IMR-90 (cell line): Measurements from ENCODE around the gene TMEM129. TPM values are rescaled to one million over a fixed set of nuclear protein-coding genes. Genes with fewer than 3 reads are reported as not detected.

Experiments
- ATAC-seq: fragments of 200-7000 bp; cut with Tn5 transposase; 2 replicates; pipeline ENCODE4 v1.9.1; 2020; ENCODE audit warnings: low read depth, mild to moderate bottlenecking, moderate library complexity
- BruUV-seq: library from RNA; stranded (reverse); fragments of 400-500 nt; replicated peaks from 2 replicates; lab custom pipeline; 2021; lab: Mats Ljungman, UMichigan
- CTCF ChIA-PET: fragments of 300-600 bp; formaldehyde crosslinking; extraction: SDS; loops from one replicate; lab custom pipeline; 2021; ENCODE audit warnings: antibody characterized with exemption; lab: Yijun Ruan, JAX
- POLR2A ChIA-PET: fragments of 300-600 bp; sonication (Branson Sonifier 250); formaldehyde crosslinking; loops from one replicate; lab custom pipeline; 2022; ENCODE audit warnings: antibody characterized with exemption; ENCODE audit not compliant: unreplicated experiment; lab: Charles Lee
- DNase-seq: peaks from one replicate; pipeline ENCODE4 v3.0.0; 2013
- H2AFZ ChIP-seq: replicated peaks from 2 replicates; pipeline ENCODE3; 2013; ENCODE audit warnings: low read length, mild to moderate bottlenecking; ENCODE audit not compliant: poor library complexity
- H2AK5ac ChIP-seq: 2 replicates; pipeline ENCODE4 v1.6.1; 2013; ENCODE audit warnings: low read depth, low read length, inconsistent platforms
- H2AK9ac ChIP-seq: replicated peaks from 2 replicates; pipeline ENCODE3; 2013; ENCODE audit warnings: mild to moderate bottlenecking, low read depth, low read length, moderate library complexity; ENCODE audit not compliant: poor library complexity
- H2BK120ac ChIP-seq: 2 replicates; pipeline ENCODE4 v1.6.1; 2013; ENCODE audit warnings: low read depth, low read length, inconsistent platforms
- H2BK15ac ChIP-seq: 3 replicates; pipeline ENCODE4 v1.6.1; 2013; ENCODE audit warnings: low read depth, low read length, inconsistent platforms
- H2BK20ac ChIP-seq: 2 replicates; pipeline ENCODE4 v1.6.1; 2013; ENCODE audit warnings: low read depth, mild to moderate bottlenecking, inconsistent platforms, low read length, moderate library complexity
- H2BK5ac ChIP-seq: 2 replicates; pipeline ENCODE4 v1.6.1; 2013; ENCODE audit warnings: mild to moderate bottlenecking, low read depth, low read length, inconsistent platforms; ENCODE audit not compliant: poor library complexity, severe bottlenecking
- H3K14ac ChIP-seq: replicated peaks from 2 replicates; pipeline ENCODE4 v1.6.1; 2013; ENCODE audit warnings: low read depth, low read length, inconsistent platforms
- H3K18ac ChIP-seq: 2 replicates; pipeline ENCODE4 v1.6.1; 2013; ENCODE audit warnings: low read depth, low read length, control low read depth
- H3K23ac ChIP-seq: 2 replicates; pipeline ENCODE4 v1.6.1; 2013; ENCODE audit warnings: low read depth, low read length, inconsistent platforms
- H3K27ac ChIP-seq: 2 replicates; pipeline ENCODE4 v1.5.1; 2013; ENCODE audit warnings: mild to moderate bottlenecking, control low read depth, low read length; ENCODE audit not compliant: insufficient read depth
- H3K27me3 ChIP-seq: 2 replicates; pipeline ENCODE4 v1.6.1; 2013; ENCODE audit warnings: low read length; ENCODE audit not compliant: control insufficient read depth, insufficient read depth
- H3K36me3 ChIP-seq: 2 replicates; pipeline ENCODE4 v1.6.1; 2013; ENCODE audit warnings: low read length, mixed read lengths; ENCODE audit not compliant: control insufficient read depth, insufficient read depth
- H3K4ac ChIP-seq: 2 replicates; pipeline ENCODE4 v1.6.1; 2013; ENCODE audit warnings: low read depth, low read length, inconsistent platforms
- H3K4me1 ChIP-seq: 2 replicates; pipeline ENCODE4 v1.6.1; 2013; ENCODE audit warnings: low read length, mixed read lengths; ENCODE audit not compliant: control insufficient read depth, insufficient read depth
- H3K4me2 ChIP-seq: 2 replicates; pipeline ENCODE4 v1.6.1; 2013; ENCODE audit warnings: low read depth, mild to moderate bottlenecking, control low read depth, low read length, moderate library complexity
- H3K4me3 ChIP-seq: 2 replicates; pipeline ENCODE4 v1.5.1; 2013; ENCODE audit warnings: low read depth, mild to moderate bottlenecking, control low read depth, low read length, moderate library complexity; ENCODE audit not compliant: insufficient read depth
- H3K56ac ChIP-seq: 2 replicates; pipeline ENCODE4 v1.6.1; 2013; ENCODE audit warnings: low read length, inconsistent platforms; ENCODE audit not compliant: insufficient read depth; ENCODE audit errors: extremely low read depth
- H3K79me1 ChIP-seq, 2 experiments: 2 replicates each; pipeline ENCODE4 v1.6.1; 2013; ENCODE audit warnings: low read length in 2 of 2, inconsistent platforms in 1 of 2, low read depth in 1 of 2
- H3K9ac ChIP-seq: 2 replicates; pipeline ENCODE4 v1.6.1; 2013; ENCODE audit warnings: low read depth, low read length, control low read depth
- H3K9me1 ChIP-seq: 2 replicates; pipeline ENCODE4 v1.6.1; 2013; ENCODE audit warnings: low read length, inconsistent platforms; ENCODE audit not compliant: insufficient read depth
- H3K9me3 ChIP-seq: 2 replicates; pipeline ENCODE4 v1.6.1; 2013; ENCODE audit warnings: low read length; ENCODE audit not compliant: control insufficient read depth, insufficient read depth
- H4K20me1 ChIP-seq: 2 replicates; pipeline ENCODE4 v1.6.1; 2013; ENCODE audit warnings: low read length, inconsistent platforms; ENCODE audit not compliant: insufficient read depth
- H4K5ac ChIP-seq: 2 replicates; pipeline ENCODE4 v1.6.1; 2013; ENCODE audit warnings: mild to moderate bottlenecking, low read depth, low read length, control low read depth
- H4K8ac ChIP-seq, 2 experiments: 2 replicates each; pipeline ENCODE4 v1.6.1; 2013; ENCODE audit warnings: low read depth in 2 of 2, low read length in 2 of 2, control low read depth in 1 of 2, inconsistent platforms in 1 of 2
- H4K91ac ChIP-seq: 2 replicates; pipeline ENCODE4 v1.6.1; 2013; ENCODE audit warnings: low read depth, low read length, inconsistent platforms; ENCODE audit not compliant: insufficient read depth
- BHLHE40 ChIP-seq: fragments of 150-350 bp; IDR thresholded peaks from 2 replicates; pipeline ENCODE4 v1.6.1; 2016; ENCODE audit warnings: mild to moderate bottlenecking, low read depth, low read length
- CEBPB ChIP-seq: IDR thresholded peaks from 2 replicates; pipeline ENCODE4 v1.6.1; 2012; ENCODE audit warnings: low read depth, low read length, improper control_type of control experiment
- CHD1 ChIP-seq: IDR thresholded peaks from 2 replicates; pipeline ENCODE4 v1.6.1; 2012; ENCODE audit warnings: low read depth, low read length, improper control_type of control experiment
- ELK1 ChIP-seq: fragments of 150-350 bp; IDR thresholded peaks from 2 replicates; pipeline ENCODE4 v1.6.1; 2016; ENCODE audit warnings: low read depth, mild to moderate bottlenecking, low read length, moderate library complexity, borderline replicate concordance
- FOS ChIP-seq: fragments of 150-350 bp; IDR thresholded peaks from 2 replicates; pipeline ENCODE4 v1.6.1; 2016; ENCODE audit warnings: low read depth, low read length
- POLR2A ChIP-seq: IDR thresholded peaks from 2 replicates; pipeline ENCODE4 v1.6.1; 2012; ENCODE audit warnings: mild to moderate bottlenecking, low read depth, low read length
- RAD21 ChIP-seq: IDR thresholded peaks from 2 replicates; pipeline ENCODE4 v1.6.1; 2012; ENCODE audit warnings: low read length, improper control_type of control experiment
- RFX5 ChIP-seq: IDR thresholded peaks from 2 replicates; pipeline ENCODE4 v1.8.0; 2012; ENCODE audit warnings: low read depth, mild to moderate bottlenecking, low read length, moderate library complexity
- SMC3 ChIP-seq: fragments of 150-350 bp; IDR thresholded peaks from 2 replicates; pipeline ENCODE4 v1.6.1; 2016; ENCODE audit warnings: low read depth, mild to moderate bottlenecking, antibody characterized with exemption, low read length, moderate library complexity
- USF2 ChIP-seq: fragments of 150-350 bp; IDR thresholded peaks from 2 replicates; pipeline ENCODE4 v1.6.1; 2017; ENCODE audit warnings: mild to moderate bottlenecking, antibody characterized with exemption, low read length, low read depth
- WGBS, 2 experiments: methylation state at CpG; one replicate each; pipeline versions ENCODE4 v1.1.5 to v1.1.7; 2013; ENCODE audit warnings: missing lambda C conversion rate in 2 of 2; ENCODE audit not compliant: insufficient read length in 1 of 2; ENCODE audit errors: extremely low coverage in 2 of 2; 5-methylcytosine and 5-hydroxymethylcytosine counted together
- dilution Hi-C: fragments of 300-500 bp; cut with HindIII; formaldehyde crosslinking; loops from one replicate; pipeline ENCODE4 v1.14.3; 2018; ENCODE audit warnings: low sequenced_read_pairs; ENCODE audit not compliant: unreplicated experiment
- in situ Hi-C: fragments of 300-500 bp; cut with MboI; formaldehyde crosslinking; loops from 3 replicates; pipeline ENCODE4 v1.14.3; 2019; ENCODE audit warnings: low sequenced_read_pairs, inconsistent platforms, mixed read lengths
- intact Hi-C: fragments of 100-400 bp; cut with micrococcal nuclease; formaldehyde crosslinking; loops from 2 replicates; pipeline ENCODE4 v1.10.0; 2022
- polyA plus RNA-seq, 3 experiments: library from polyadenylated mRNA; depleted of rRNA; stranded (reverse); fragments of >200 nt; gene quantifications; 2 replicates each; pipeline ENCODE4 v1.2.3, GENCODE V29; 2012; ENCODE audit warnings: low replicate concordance in 1 of 3
- total RNA-seq: library from RNA; depleted of rRNA; stranded (reverse); fragments of >200 nt; gene quantifications from 2 replicates; pipeline ENCODE4 v1.2.3, GENCODE V29; 2012
- TF ChIP-seq, protein P1 (sequence below): conservative IDR thresholded peaks from 2 replicates; pipeline ENCODE4 v1.5.1; 2012; ENCODE audit warnings: mild to moderate bottlenecking, low read depth, low read length, improper control_type of control experiment

TMEM129 gene
- total and polyA plus RNA-seq, 2 of the 4 experiments (the other 2 are of a cell fraction): 6.6 to 26.6 TPM

- peaks cover 4% of the 10 kb centered on the region; the same call in 1 of the 2 replicates for H4K20me1 ChIP-seq
- CTCF ChIA-PET: no interaction called here
- H3K18ac ChIP-seq: no peak overlapping the region
- H3K4me1 ChIP-seq: no peaks in the 10 kb centered on the region
- H3K14ac ChIP-seq: no peak overlapping the region
- H3K9me1 ChIP-seq: no peaks in the 10 kb centered on the region
- peaks cover 9% of the 10 kb centered on the region for H3K36me3 ChIP-seq
- DNase-seq (peak; percentile 45), ATAC-seq (peak; percentile 87)
- H2AK9ac ChIP-seq: peak overlapping the region; percentile 91
- no peak overlapping the region for H2BK5ac ChIP-seq
- H3K9ac ChIP-seq: no peak overlapping the region
- no peak overlapping the region for H4K8ac ChIP-seq
- H4K5ac ChIP-seq: no peak overlapping the region
- H2AK5ac ChIP-seq: no peak overlapping the region
- H3K56ac ChIP-seq: no peak overlapping the region
- intact Hi-C loops (no loop called here), dilution Hi-C loops (no loop called here), in situ Hi-C loops (no loop called here)
- H2BK120ac ChIP-seq: no peak overlapping the region
- H3K9me3 ChIP-seq: no peaks in the 10 kb centered on the region
- H3K27ac ChIP-seq: no peak overlapping the region
- no peak overlapping the region for H2BK20ac ChIP-seq
- H4K91ac ChIP-seq: no peak overlapping the region
- BruUV-seq: no TSS peak
- no peak overlapping the region for H3K4me3 ChIP-seq
- no peaks in the 10 kb centered on the region; the same call in 1 of the 2 replicates for H3K27me3 ChIP-seq
- peak overlapping the region; percentile 26 for H2AFZ ChIP-seq
- no peak overlapping the region for H3K23ac ChIP-seq
- H2BK15ac ChIP-seq: no peak overlapping the region
- no peak for TF ChIP-seq ELK1
- TF ChIP-seq POLR2A: no peak
- TF ChIP-seq SMC3: peak; percentile 85
- no peak for TF ChIP-seq CHD1
- TF ChIP-seq, protein P1, sequence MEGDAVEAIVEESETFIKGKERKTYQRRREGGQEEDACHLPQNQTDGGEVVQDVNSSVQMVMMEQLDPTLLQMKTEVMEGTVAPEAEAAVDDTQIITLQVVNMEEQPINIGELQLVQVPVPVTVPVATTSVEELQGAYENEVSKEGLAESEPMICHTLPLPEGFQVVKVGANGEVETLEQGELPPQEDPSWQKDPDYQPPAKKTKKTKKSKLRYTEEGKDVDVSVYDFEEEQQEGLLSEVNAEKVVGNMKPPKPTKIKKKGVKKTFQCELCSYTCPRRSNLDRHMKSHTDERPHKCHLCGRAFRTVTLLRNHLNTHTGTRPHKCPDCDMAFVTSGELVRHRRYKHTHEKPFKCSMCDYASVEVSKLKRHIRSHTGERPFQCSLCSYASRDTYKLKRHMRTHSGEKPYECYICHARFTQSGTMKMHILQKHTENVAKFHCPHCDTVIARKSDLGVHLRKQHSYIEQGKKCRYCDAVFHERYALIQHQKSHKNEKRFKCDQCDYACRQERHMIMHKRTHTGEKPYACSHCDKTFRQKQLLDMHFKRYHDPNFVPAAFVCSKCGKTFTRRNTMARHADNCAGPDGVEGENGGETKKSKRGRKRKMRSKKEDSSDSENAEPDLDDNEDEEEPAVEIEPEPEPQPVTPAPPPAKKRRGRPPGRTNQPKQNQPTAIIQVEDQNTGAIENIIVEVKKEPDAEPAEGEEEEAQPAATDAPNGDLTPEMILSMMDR: peak; percentile 72
- TF ChIP-seq BHLHE40: no peak
- no peak for TF ChIP-seq CEBPB
- TF ChIP-seq RFX5: no peak
- TF ChIP-seq RAD21: peak; percentile 64
- TF ChIP-seq FOS: no peak
- TF ChIP-seq USF2: peak; percentile 19; the same call in 1 of the 2 replicates
- POLR2A ChIA-PET: no interaction called here
- no peaks in the 10 kb centered on the region for H3K79me1 ChIP-seq
- no peak overlapping the region for H3K4ac ChIP-seq
- H3K4me2 ChIP-seq: no peak overlapping the region
- WGBS, 2 experiments: 0% methylated on average over 1 of the region's 17 CpGs; no CpG with 5 or more reads in 1 of the 2 experiments
These were observed 25.2 kb upstream of the TMEM129 start for GRCh38 chr4:1746265-1746691.
